ENCODE data around the gene ULK1. TPM values are rescaled to one million over a fixed set of nuclear protein-coding genes. Genes with fewer than 3 reads are reported as not detected.
"Not testable (repeated sequence)": the region's sequence is repeated elsewhere in the genome, so short reads cannot be mapped to it uniquely, and the experiment has no call there.

Gene ULK1
- total and polyA plus RNA-seq, 2 experiments from 2014 or later: 4.0 to 6.9 TPM

- DNase-seq: no peak
- 86 to 88% methylated on average over 3 to 4 of the region's 4 CpGs for WGBS, 2 experiments (ENCODE audit: low coverage in 1 of 2, low lambda C conversion rate in 2 of 2, missing lambda C conversion rate in 2 of 2)
- no peak for TF ChIP-seq EZH2phosphoT487 (IDR thresholded peaks at IDR 0.05; ENCODE audit: insufficient read depth, low read depth)
- no peak for TF ChIP-seq EZH2 (IDR thresholded peaks at IDR 0.05; ENCODE audit: insufficient read depth, poor library complexity, severe bottlenecking)
- H3K27ac ChIP-seq: no peak overlapping the region
- H3K36me3 ChIP-seq (ENCODE audit: low read depth): no peaks in the 10 kb centered on the region
- H4K20me1 ChIP-seq (ENCODE audit: insufficient read depth): no peaks in the 10 kb centered on the region
- no peaks in the 10 kb centered on the region for H3F3A ChIP-seq (ENCODE audit: insufficient read depth)
- no peaks in the 10 kb centered on the region for H3K79me2 ChIP-seq (ENCODE audit: insufficient read depth)
- in situ Hi-C loops (cut with MboI): no loop called here
- H3K4me3 ChIP-seq: no peak overlapping the region
- H2AFZ ChIP-seq: 0 out of 2 replicates have a peak overlapping the region, but pooled peaks have one; percentile 26
- H3K4me2 ChIP-seq (ENCODE audit: unreplicated experiment): no peak overlapping the region
- no peak overlapping the region for H3K9ac ChIP-seq
- no peaks in the 10 kb centered on the region for H3K4me1 ChIP-seq (ENCODE audit: insufficient read depth)
- H3K27me3 ChIP-seq (replicated peaks; ENCODE audit: insufficient read depth): no peaks in the 10 kb centered on the region
- H3K9me2 ChIP-seq (ENCODE audit: insufficient read depth): no peaks in the 10 kb centered on the region
- H3K9me3 ChIP-seq (ENCODE audit: low read depth): no peaks in the 10 kb centered on the region
These were observed 10.9 kb upstream of the ULK1 start for GRCh38 chr12:131883521-131883900.

GRCh38 chr12:131885076-131885475 lies 9.3 kb upstream of the ULK1 start:
- H3K79me2 ChIP-seq (ENCODE audit: insufficient read depth); H3K9ac ChIP-seq; H3K4me1 ChIP-seq (ENCODE audit: insufficient read depth); H3K4me3 ChIP-seq; H3F3A ChIP-seq (ENCODE audit: insufficient read depth); H3K27ac ChIP-seq; H4K20me1 ChIP-seq (ENCODE audit: insufficient read depth); DNase-seq; in situ Hi-C loops (cut with MboI); H3K9me3 ChIP-seq (ENCODE audit: low read depth); H3K4me2 ChIP-seq (ENCODE audit: unreplicated experiment); H2AFZ ChIP-seq; H3K9me2 ChIP-seq (ENCODE audit: insufficient read depth); H3K27me3 ChIP-seq (replicated peaks; ENCODE audit: insufficient read depth); H3K36me3 ChIP-seq (ENCODE audit: low read depth): not testable (repeated sequence)
- 76 to 77% methylated on average over 8 of the region's 8 CpGs for WGBS, 2 experiments (ENCODE audit: low coverage in 1 of 2, low lambda C conversion rate in 2 of 2, missing lambda C conversion rate in 2 of 2)

GRCh38 chr12:131885543-131886057 lies 8.8 kb upstream of the ULK1 start:
- WGBS, 2 experiments (ENCODE audit: low coverage in 1 of 2, low lambda C conversion rate in 2 of 2, missing lambda C conversion rate in 2 of 2): 79 to 85% methylated on average over 7 of the region's 7 CpGs
- in situ Hi-C loops (cut with MboI): no loop called here
- Histone ChIP-seq H3K4me3 (no peak overlapping the region), H3K9me2 (ENCODE audit: insufficient read depth) (no peaks in the 10 kb centered on the region), H2AFZ (no peak overlapping the region), H3K27ac (no peak overlapping the region), H3K4me1 (ENCODE audit: insufficient read depth) (no peaks in the 10 kb centered on the region), H3K4me2 (ENCODE audit: unreplicated experiment) (no peak overlapping the region), H3K9me3 (ENCODE audit: low read depth) (no peaks in the 10 kb centered on the region), H3K27me3 (replicated peaks; ENCODE audit: insufficient read depth) (no peaks in the 10 kb centered on the region), H3K79me2 (ENCODE audit: insufficient read depth) (no peaks in the 10 kb centered on the region), H3K36me3 (ENCODE audit: low read depth) (no peaks in the 10 kb centered on the region), H3K9ac (no peak overlapping the region), H4K20me1 (ENCODE audit: insufficient read depth) (no peaks in the 10 kb centered on the region), H3F3A (ENCODE audit: insufficient read depth) (no peaks in the 10 kb centered on the region)
- DNase-seq: no peak
- TF ChIP-seq EZH2phosphoT487 (IDR thresholded peaks at IDR 0.05; ENCODE audit: insufficient read depth, low read depth) (no peak), EZH2 (IDR thresholded peaks at IDR 0.05; ENCODE audit: insufficient read depth, poor library complexity, severe bottlenecking) (no peak)

GRCh38 chr12:131891722-131892121 lies 2.7 kb upstream of the ULK1 start:
- H4K20me1 ChIP-seq (ENCODE audit: insufficient read depth); H3K27ac ChIP-seq; H3F3A ChIP-seq (ENCODE audit: insufficient read depth); H2AFZ ChIP-seq; H3K4me3 ChIP-seq; in situ Hi-C loops (cut with MboI); H3K9me3 ChIP-seq (ENCODE audit: low read depth); H3K79me2 ChIP-seq (ENCODE audit: insufficient read depth); H3K9ac ChIP-seq; H3K27me3 ChIP-seq (replicated peaks; ENCODE audit: insufficient read depth); H3K36me3 ChIP-seq (ENCODE audit: low read depth); H3K9me2 ChIP-seq (ENCODE audit: insufficient read depth); DNase-seq; H3K4me2 ChIP-seq (ENCODE audit: unreplicated experiment); H3K4me1 ChIP-seq (ENCODE audit: insufficient read depth): not testable (repeated sequence)
- WGBS, 2 experiments (ENCODE audit: low coverage in 1 of 2, low lambda C conversion rate in 2 of 2, missing lambda C conversion rate in 2 of 2): 81 to 84% methylated on average over 8 of the region's 8 CpGs

All from GM23248 (cell line).